ENCODE measurements around the gene RABL6.
"Not testable (repeated sequence)": the region's sequence is repeated elsewhere in the genome, so short reads cannot be mapped to it uniquely, and the experiment has no call there.

Gene RABL6

GRCh38 chr9:136821826-136822544 lies 14.2 kb downstream of the RABL6 start:
- DNase-seq (ENCODE audit: low spot score), result no peak

GRCh38 chr9:136823136-136824046 lies 15.6 kb downstream of the RABL6 start:
- DNase-seq (ENCODE audit: low spot score), result no peak

- DNase-seq (ENCODE audit: low spot score), result no peak
These were observed 16.9 kb downstream of the RABL6 start for GRCh38 chr9:136824496-136825225.

GRCh38 chr9:136825295-136826187 lies 17.8 kb downstream of the RABL6 start:
- no peak for DNase-seq (ENCODE audit: low spot score)

GRCh38 chr9:136826188-136826541 lies 18.4 kb downstream of the RABL6 start:
- DNase-seq (ENCODE audit: low spot score), result no peak

- DNase-seq (ENCODE audit: low spot score), result no peak
These were observed 19.2 kb downstream of the RABL6 start for GRCh38 chr9:136826703-136827582.

GRCh38 chr9:136827794-136828473 lies 20.2 kb downstream of the RABL6 start:
- no peak for DNase-seq (ENCODE audit: low spot score)

GRCh38 chr9:136828474-136829140 lies 20.9 kb downstream of the RABL6 start:
- no peak for DNase-seq (ENCODE audit: low spot score)

GRCh38 chr9:136829412-136829811 lies 21.7 kb downstream of the RABL6 start:
- no peak for DNase-seq (ENCODE audit: low spot score)

GRCh38 chr9:136829981-136830885 lies 22.5 kb downstream of the RABL6 start:
- DNase-seq (ENCODE audit: low spot score), result no peak

GRCh38 chr9:136831002-136831719 lies 23.4 kb downstream of the RABL6 start:
- DNase-seq (ENCODE audit: low spot score), result no peak

GRCh38 chr9:136831720-136832104 lies 24.0 kb downstream of the RABL6 start:
- no peak for DNase-seq (ENCODE audit: low spot score)

GRCh38 chr9:136832581-136832980 lies 24.8 kb downstream of the RABL6 start:
- DNase-seq (ENCODE audit: low spot score), result no peak

- not testable (repeated sequence) for DNase-seq (ENCODE audit: low spot score)
These were observed 25.8 kb downstream of the RABL6 start for GRCh38 chr9:136833381-136834048.

- no peak for DNase-seq (ENCODE audit: low spot score)
These were observed 27.6 kb downstream of the RABL6 start for GRCh38 chr9:136835162-136835931.

Measured in CD4-positive, alpha-beta T cell treated with Interleukin-2 at 100 ng/mL for 4 hours (primary cell).